ENCODE data around the gene MRPL1. TPM values are rescaled to one million over a fixed set of nuclear protein-coding genes. Genes with fewer than 3 reads are reported as not detected.

MRPL1 gene
- 10 to 100 TPM; 17.9 to 22.9 (median 22.9) TPM for total RNA-seq
- total RNA-seq (2013): 41.3 TPM

- Histone ChIP-seq H3K36me3 (ENCODE audit: control insufficient read depth, insufficient read depth, low read length) (peaks cover 3% of the 10 kb centered on the region), H3K9me3 (ENCODE audit: control insufficient read depth, insufficient read depth, low read length) (no peaks in the 10 kb centered on the region), H3K27me3 (ENCODE audit: control insufficient read depth, insufficient read depth, low read length) (no peaks in the 10 kb centered on the region), H3K4me1 (ENCODE audit: control insufficient read depth, insufficient read depth, low read length) (peaks cover 20% of the 10 kb centered on the region), H3K4me3 (ENCODE audit: low read length) (peak within 1 kb of the TSS; percentile 97), H3K27ac (ENCODE audit: low read length) (peak within 1 kb of the TSS; percentile 100)
- H3K27me3 Mint-ChIP-seq (ENCODE audit: low read depth in 2 of 2): no peaks in the 10 kb centered on the region
- peak within 1 kb of the TSS; percentile 96 to 100 for H3K27ac Mint-ChIP-seq
- peak; percentile 80 to 96 for DNase-seq
- peaks cover 11% of the 10 kb centered on the region for H3K36me3 Mint-ChIP-seq
- no peaks in the 10 kb centered on the region for H3K9me3 Mint-ChIP-seq
- WGBS (ENCODE audit: insufficient coverage): 0% methylated on average over 33 of the region's 33 CpGs
- peak; percentile 66 to 89 (median 76) for ATAC-seq
- TF ChIP-seq, protein P1, sequence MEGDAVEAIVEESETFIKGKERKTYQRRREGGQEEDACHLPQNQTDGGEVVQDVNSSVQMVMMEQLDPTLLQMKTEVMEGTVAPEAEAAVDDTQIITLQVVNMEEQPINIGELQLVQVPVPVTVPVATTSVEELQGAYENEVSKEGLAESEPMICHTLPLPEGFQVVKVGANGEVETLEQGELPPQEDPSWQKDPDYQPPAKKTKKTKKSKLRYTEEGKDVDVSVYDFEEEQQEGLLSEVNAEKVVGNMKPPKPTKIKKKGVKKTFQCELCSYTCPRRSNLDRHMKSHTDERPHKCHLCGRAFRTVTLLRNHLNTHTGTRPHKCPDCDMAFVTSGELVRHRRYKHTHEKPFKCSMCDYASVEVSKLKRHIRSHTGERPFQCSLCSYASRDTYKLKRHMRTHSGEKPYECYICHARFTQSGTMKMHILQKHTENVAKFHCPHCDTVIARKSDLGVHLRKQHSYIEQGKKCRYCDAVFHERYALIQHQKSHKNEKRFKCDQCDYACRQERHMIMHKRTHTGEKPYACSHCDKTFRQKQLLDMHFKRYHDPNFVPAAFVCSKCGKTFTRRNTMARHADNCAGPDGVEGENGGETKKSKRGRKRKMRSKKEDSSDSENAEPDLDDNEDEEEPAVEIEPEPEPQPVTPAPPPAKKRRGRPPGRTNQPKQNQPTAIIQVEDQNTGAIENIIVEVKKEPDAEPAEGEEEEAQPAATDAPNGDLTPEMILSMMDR (IDR thresholded peaks at IDR 0.05): no peak
- intact Hi-C loops (cut with micrococcal nuclease): loop anchor here (1.0 to 5.0 kb wide), 2 partner anchors 42 to 125 kb away; no protein-coding TSS in a partner anchor
- peaks cover 53 to 64% of the 10 kb centered on the region in 2 donors for H3K4me1 Mint-ChIP-seq
- H3K4me3 Mint-ChIP-seq: peak within 1 kb of the TSS; percentile 94
These were observed at the start of gene MRPL1 for GRCh38 chr4:77862478-77863216. Gene MRPL1, plus strand, starts transcription at chr4:77862830. Its CDS starts 19 bp downstream, at chr4:77862849.

DNA sequence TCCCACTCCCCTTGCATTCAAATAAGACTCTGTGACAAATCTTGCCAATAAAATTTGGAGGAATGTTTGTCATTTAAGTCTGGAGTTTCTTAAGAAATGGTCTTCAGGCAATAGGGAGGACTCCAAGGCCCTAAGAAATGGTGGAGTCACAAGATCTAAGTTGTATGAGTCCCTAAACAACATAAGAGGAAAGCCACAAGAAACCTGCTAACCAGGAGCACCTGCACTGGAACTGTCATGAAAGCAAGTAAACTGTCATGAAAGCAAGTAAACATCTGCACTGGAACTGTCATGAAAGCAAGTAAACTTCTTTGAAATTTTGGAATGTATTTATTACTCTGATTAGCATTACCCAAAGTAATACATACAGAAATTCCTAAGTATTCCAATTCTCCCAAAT lies 47.0 kb upstream of the MRPL1 start:
- TF ChIP-seq, protein P1 (IDR thresholded peaks at IDR 0.05): no peak
- Mint-ChIP-seq H3K9me3 (no peaks in the 10 kb centered on the region), H3K4me3 (peak overlapping the region; percentile 73), H3K4me1 (peaks cover 77 to 81% of the 10 kb centered on the region in 2 donors), H3K36me3 (peaks cover 15% of the 10 kb centered on the region), H3K27me3 (ENCODE audit: low read depth in 2 of 2) (no peaks in the 10 kb centered on the region), H3K27ac (peak overlapping the region; percentile 79 to 100)
- DNase-seq (no peak), ATAC-seq (no peak)
- intact Hi-C loops (cut with micrococcal nuclease): loop anchor here (2.0 to 5.0 kb wide), 3 partner anchors 15 to 78 kb away; no protein-coding TSS in a partner anchor
- Histone ChIP-seq H3K36me3 (ENCODE audit: control insufficient read depth, insufficient read depth, low read length) (peaks cover 3% of the 10 kb centered on the region), H3K4me1 (ENCODE audit: control insufficient read depth, insufficient read depth, low read length) (peaks cover 20% of the 10 kb centered on the region), H3K9me3 (ENCODE audit: control insufficient read depth, insufficient read depth, low read length) (no peaks in the 10 kb centered on the region), H3K27me3 (ENCODE audit: control insufficient read depth, insufficient read depth, low read length) (no peaks in the 10 kb centered on the region), H3K4me3 (ENCODE audit: low read length) (no peak overlapping the region), H3K27ac (ENCODE audit: low read length) (no peak overlapping the region)

DNA sequence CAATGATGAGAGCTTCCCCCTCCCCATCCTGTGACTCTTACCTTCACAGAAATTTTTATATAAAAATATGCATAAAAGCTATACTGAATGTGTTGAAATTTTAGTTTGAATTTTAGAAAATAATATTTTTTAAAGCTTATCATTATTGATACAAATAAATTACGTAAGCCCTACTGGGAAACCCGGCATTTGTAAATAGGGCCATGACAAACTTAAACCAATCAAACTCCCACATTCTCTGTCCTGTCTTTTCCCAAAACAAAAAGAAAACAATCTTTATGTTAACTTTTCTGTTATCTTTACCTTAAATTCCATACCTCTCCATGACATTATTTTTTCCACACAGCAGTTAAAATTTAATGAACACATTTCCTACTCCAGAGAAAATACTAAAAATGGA lies 46.1 kb upstream of the MRPL1 start:
- peaks cover 3% of the 10 kb centered on the region for H3K36me3 ChIP-seq (ENCODE audit: control insufficient read depth, insufficient read depth, low read length)
- no peaks in the 10 kb centered on the region for H3K27me3 ChIP-seq (ENCODE audit: control insufficient read depth, insufficient read depth, low read length)
- H3K9me3 ChIP-seq (ENCODE audit: control insufficient read depth, insufficient read depth, low read length): no peaks in the 10 kb centered on the region
- H3K4me1 ChIP-seq (ENCODE audit: control insufficient read depth, insufficient read depth, low read length): peaks cover 24% of the 10 kb centered on the region
- Mint-ChIP-seq H3K27ac (peak overlapping the region; percentile 99 to 100), H3K4me1 (peaks cover 77 to 81% of the 10 kb centered on the region in 2 donors), H3K36me3 (peaks cover 15% of the 10 kb centered on the region), H3K27me3 (ENCODE audit: low read depth in 2 of 2) (no peaks in the 10 kb centered on the region), H3K4me3 (peak overlapping the region; percentile 70), H3K9me3 (no peaks in the 10 kb centered on the region)
- DNase-seq (no peak), ATAC-seq (no peak)
- TF ChIP-seq, protein P1 (IDR thresholded peaks at IDR 0.05): no peak
- no peak overlapping the region for H3K27ac ChIP-seq (ENCODE audit: low read length)
- H3K4me3 ChIP-seq (ENCODE audit: low read length): no peak overlapping the region
- 96% methylated on average over 2 of the region's 2 CpGs for WGBS (ENCODE audit: insufficient coverage)
- intact Hi-C loops (cut with micrococcal nuclease): loop anchor here (5.0 kb wide), 2 partner anchors 34 to 79 kb away; no protein-coding TSS in a partner anchor

All from natural killer cell (primary cell).